ENCODE results near the gene NKG7.
"Not testable (repeated sequence)": the region's sequence is repeated elsewhere in the genome, so short reads cannot be mapped to it uniquely, and the experiment has no call there.

NKG7 gene

GRCh38 chr19:51372649-51373504 lies at the start of gene NKG7:
Gene NKG7, minus strand, starts transcription at chr19:51372654. Its CDS starts 119 bp downstream, at chr19:51372535.
- no peak for DNase-seq

GRCh38 chr19:51422053-51422448 lies 49.6 kb upstream of the NKG7 start:
- DNase-seq = peak; percentile 72

GRCh38 chr19:51421229-51422052 lies 49.0 kb upstream of the NKG7 start:
- DNase-seq = no peak

- DNase-seq = not testable (repeated sequence)
Measured at GRCh38 chr19:51420511-51420910, 48.1 kb upstream of the NKG7 start.

GRCh38 chr19:51418707-51419106 lies 46.3 kb upstream of the NKG7 start:
- no peak for DNase-seq

- DNase-seq = no peak
Measured at GRCh38 chr19:51417810-51418157, 45.3 kb upstream of the NKG7 start.

- DNase-seq = peak; percentile 28
Measured at GRCh38 chr19:51417107-51417809, 44.8 kb upstream of the NKG7 start, which contains the start of gene SIGLEC10. Gene SIGLEC10, minus strand, starts transcription at chr19:51417642. Its CDS starts 61 bp downstream, at chr19:51417581.

- DNase-seq = not testable (repeated sequence)
Measured at GRCh38 chr19:51416422-51416821, 44.0 kb upstream of the NKG7 start.

GRCh38 chr19:51415187-51415586 lies 42.7 kb upstream of the NKG7 start:
- DNase-seq = no peak

GRCh38 chr19:51410950-51411748 lies 38.7 kb upstream of the NKG7 start:
- no peak for DNase-seq

GRCh38 chr19:51407511-51408131 lies 35.2 kb upstream of the NKG7 start:
- DNase-seq = peak; percentile 37

- no peak for DNase-seq
Measured at GRCh38 chr19:51402117-51402516, 29.7 kb upstream of the NKG7 start.

- not testable (repeated sequence) for DNase-seq
Measured at GRCh38 chr19:51399936-51400335, 27.5 kb upstream of the NKG7 start.

GRCh38 chr19:51399231-51399630 lies 26.8 kb upstream of the NKG7 start:
- no peak for DNase-seq

GRCh38 chr19:51398096-51398704 lies 25.7 kb upstream of the NKG7 start:
- DNase-seq = peak; percentile 31

GRCh38 chr19:51397453-51397852 lies 25.0 kb upstream of the NKG7 start:
- not testable (repeated sequence) for DNase-seq

- DNase-seq = no peak
Measured at GRCh38 chr19:51396175-51396574, 23.7 kb upstream of the NKG7 start.

- DNase-seq = peak; percentile 100
Measured at GRCh38 chr19:51394050-51394836, 21.8 kb upstream of the NKG7 start.

GRCh38 chr19:51392701-51393100 lies 20.2 kb upstream of the NKG7 start:
- DNase-seq = no peak

- DNase-seq = no peak
Measured at GRCh38 chr19:51391073-51391611, 18.7 kb upstream of the NKG7 start.
